Epithelial cell of proximal tubule (primary cell): ENCODE results near the gene TMEM165. TPM values are rescaled to one million over a fixed set of nuclear protein-coding genes. Genes with fewer than 3 reads are reported as not detected.
"Not testable (repeated sequence)": the region's sequence is repeated elsewhere in the genome, so short reads cannot be mapped to it uniquely, and the experiment has no call there.

Source experiments
- DNase-seq: peaks from one replicate; pipeline ENCODE4 v3.0.0-alpha.2; 2011; ENCODE audit warnings: low read depth
- H3K4me3 ChIP-seq: 2 replicates; pipeline ENCODE4 v1.5.1; 2011; ENCODE audit warnings: low read depth, mild to moderate bottlenecking, low read length
- CTCF ChIP-seq: conservative IDR thresholded peaks from 2 replicates; pipeline ENCODE4 v1.5.1; 2012; ENCODE audit warnings: low read depth, mild to moderate bottlenecking, low read length
- total RNA-seq: library from RNA; depleted of rRNA; stranded (reverse); fragments of >200 nt; gene quantifications from 2 replicates; pipeline ENCODE4 v1.2.3, GENCODE V29; 2015

The TMEM165 gene
- total RNA-seq, 1 donor from 2014 or later: 122 TPM

DNA sequence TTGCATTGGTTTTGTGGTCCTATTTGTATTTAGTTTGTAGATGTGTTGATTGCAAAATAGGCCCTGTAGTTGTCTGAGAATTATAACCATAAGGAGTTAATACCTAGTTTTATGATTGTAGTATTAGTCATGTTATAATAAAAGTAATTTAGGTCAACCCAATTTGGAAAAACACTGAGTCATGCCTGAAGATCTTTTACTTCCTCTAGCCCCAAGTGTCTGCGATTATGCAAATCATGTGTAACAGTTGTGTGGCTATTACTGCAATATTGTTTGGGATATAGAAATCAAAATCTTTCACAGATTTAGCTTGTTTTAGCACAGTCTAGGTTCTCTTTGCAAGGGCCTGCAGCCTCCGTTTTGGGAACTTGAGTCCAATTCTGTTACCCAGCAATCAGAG lies 37.1 kb upstream of the TMEM165 start:
- TF ChIP-seq CTCF: no peak
- no peak overlapping the region for H3K4me3 ChIP-seq
- no peak for DNase-seq

GRCh38 chr4:55359397-55359916 lies 36.3 kb upstream of the TMEM165 start:
- TF ChIP-seq CTCF: no peak
- no peak overlapping the region for H3K4me3 ChIP-seq
- no peak for DNase-seq

GRCh38 chr4:55362938-55363337 lies 32.8 kb upstream of the TMEM165 start:
- DNase-seq, H3K4me3 ChIP-seq: not testable (repeated sequence)

DNA sequence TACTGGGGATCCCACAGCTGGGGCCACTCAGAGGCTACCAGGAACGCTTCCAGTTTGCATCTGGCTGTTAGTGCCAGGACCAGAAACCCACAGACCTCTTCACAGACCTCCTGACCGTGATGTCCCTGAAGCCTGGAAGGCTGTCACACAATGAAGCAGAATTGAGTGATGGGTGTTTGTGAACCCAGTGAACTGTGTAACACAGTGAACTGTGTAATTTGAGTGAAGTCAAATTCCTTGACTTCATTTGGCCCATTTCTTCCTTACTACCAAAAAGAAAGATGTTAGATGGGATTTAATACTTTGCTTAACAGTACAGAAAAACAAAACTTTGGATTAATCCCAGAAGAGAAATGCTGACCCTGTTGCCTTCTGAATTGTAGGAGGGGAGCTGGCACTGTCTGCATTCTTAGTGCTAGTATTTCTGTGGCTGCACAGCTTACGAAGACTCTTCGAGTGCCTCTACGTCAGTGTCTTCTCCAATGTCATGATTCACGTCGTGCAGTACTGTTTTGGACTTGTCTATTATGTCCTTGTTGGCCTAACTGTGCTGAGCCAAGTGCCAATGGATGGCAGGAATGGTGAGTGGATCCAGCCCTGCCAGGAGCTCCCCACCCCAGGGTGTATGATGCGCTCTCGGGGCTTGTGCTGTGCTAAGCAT lies 31.9 kb upstream of the TMEM165 start:
- TF ChIP-seq CTCF: no peak
- no peak overlapping the region for H3K4me3 ChIP-seq
- no peak for DNase-seq

DNA sequence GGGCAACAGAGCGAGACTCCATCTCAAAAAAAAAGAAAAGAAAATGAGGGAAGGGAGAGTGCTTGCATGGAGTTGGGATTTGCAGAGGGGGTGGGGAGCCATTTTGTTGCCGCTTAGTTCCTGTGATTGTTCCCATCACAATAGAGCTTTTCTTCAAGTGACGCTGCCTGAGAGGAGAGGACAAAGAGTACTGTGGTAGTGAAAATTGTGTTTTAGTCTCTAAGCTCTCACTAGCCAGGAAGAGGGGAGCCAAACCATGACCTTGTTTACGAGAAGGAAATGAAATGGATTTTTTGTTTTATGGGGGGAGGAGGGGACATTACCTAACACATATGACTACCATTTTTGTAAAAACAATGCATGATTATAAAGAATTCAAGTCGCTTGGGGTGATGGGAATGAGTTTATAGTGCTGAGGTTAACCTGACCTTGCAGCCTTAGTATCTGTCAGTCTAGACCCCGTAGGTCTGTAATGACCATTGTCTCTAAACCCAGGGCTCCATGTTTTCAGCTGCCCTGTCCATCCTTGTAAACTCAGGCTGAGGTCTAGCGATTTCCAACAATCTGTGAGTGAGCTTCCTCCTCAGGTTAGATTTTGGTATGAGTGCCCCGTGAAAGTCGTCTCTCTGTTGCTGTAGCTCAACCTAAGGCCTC lies 30.9 kb upstream of the TMEM165 start:
- H3K4me3 ChIP-seq: no peak overlapping the region
- TF ChIP-seq CTCF: no peak
- no peak for DNase-seq

- TF ChIP-seq CTCF: no peak
- DNase-seq: no peak
- no peak overlapping the region for H3K4me3 ChIP-seq
These were observed 30.4 kb upstream of the TMEM165 start for GRCh38 chr4:55365345-55365728.

DNA sequence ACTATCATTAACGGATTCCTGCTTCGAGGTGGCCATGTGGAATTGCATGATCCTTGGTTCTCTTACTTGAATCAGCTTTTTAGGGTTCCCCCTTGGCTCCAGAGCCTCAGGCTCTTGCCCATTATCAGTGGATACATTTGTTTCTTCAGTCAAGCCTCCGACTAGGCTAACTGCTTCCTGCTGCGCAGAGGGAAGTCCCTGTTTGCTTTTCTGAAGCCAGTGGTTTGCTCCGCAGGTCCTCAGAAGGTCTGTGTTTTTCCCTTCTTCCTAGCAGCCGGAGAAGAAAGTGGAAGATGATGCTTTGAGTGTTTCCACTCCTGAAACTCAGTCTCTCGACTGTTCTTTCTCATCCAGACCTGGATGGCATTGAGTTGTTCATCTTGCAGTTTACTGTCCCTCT lies 29.1 kb upstream of the TMEM165 start:
- no peak overlapping the region for H3K4me3 ChIP-seq
- TF ChIP-seq CTCF: no peak
- no peak for DNase-seq
